Measurements from ENCODE around the gene GALNT9.
"Not testable (repeated sequence)": the region's sequence is repeated elsewhere in the genome, so short reads cannot be mapped to it uniquely, and the experiment has no call there.

The GALNT9 gene

GRCh38 chr12:132329036-132329719 is at the start of gene GALNT9:
TSS of gene GALNT9 (minus strand) at chr12:132329589. CDS start at chr12:132329203, 386 bp downstream.
- no peak for DNase-seq (ENCODE audit: low spot score)

GRCh38 chr12:132379057-132379456 is 49.7 kb upstream of the GALNT9 start:
- DNase-seq (ENCODE audit: low spot score): not testable (repeated sequence)

- no peak for DNase-seq (ENCODE audit: low spot score)
These were observed 47.8 kb upstream of the GALNT9 start for GRCh38 chr12:132377147-132377546.

- no peak for DNase-seq (ENCODE audit: low spot score)
These were observed 47.1 kb upstream of the GALNT9 start for GRCh38 chr12:132376464-132376830.

- no peak for DNase-seq (ENCODE audit: low spot score)
These were observed 46.5 kb upstream of the GALNT9 start for GRCh38 chr12:132375747-132376463.

GRCh38 chr12:132374612-132375445 is 45.4 kb upstream of the GALNT9 start:
- DNase-seq (ENCODE audit: low spot score): no peak

GRCh38 chr12:132373901-132374611 is 44.7 kb upstream of the GALNT9 start:
- no peak for DNase-seq (ENCODE audit: low spot score)

GRCh38 chr12:132367852-132368251 is 38.5 kb upstream of the GALNT9 start:
- no peak for DNase-seq (ENCODE audit: low spot score)

GRCh38 chr12:132367071-132367851 is 37.9 kb upstream of the GALNT9 start:
- DNase-seq (ENCODE audit: low spot score): no peak

GRCh38 chr12:132366341-132366861 is 37.0 kb upstream of the GALNT9 start:
- no peak for DNase-seq (ENCODE audit: low spot score)

GRCh38 chr12:132365226-132365625 is 35.8 kb upstream of the GALNT9 start:
- no peak for DNase-seq (ENCODE audit: low spot score)

- DNase-seq (ENCODE audit: low spot score): no peak
These were observed 35.0 kb upstream of the GALNT9 start for GRCh38 chr12:132364348-132364902.

GRCh38 chr12:132363661-132364347 is 34.4 kb upstream of the GALNT9 start:
- no peak for DNase-seq (ENCODE audit: low spot score)

GRCh38 chr12:132362996-132363660 is 33.7 kb upstream of the GALNT9 start:
- no peak for DNase-seq (ENCODE audit: low spot score)

GRCh38 chr12:132360906-132361777 is 31.8 kb upstream of the GALNT9 start:
- no peak for DNase-seq (ENCODE audit: low spot score)

- DNase-seq (ENCODE audit: low spot score): no peak
These were observed 31.0 kb upstream of the GALNT9 start for GRCh38 chr12:132360410-132360809.

GRCh38 chr12:132359971-132360370 is 30.6 kb upstream of the GALNT9 start:
- no peak for DNase-seq (ENCODE audit: low spot score)

GRCh38 chr12:132359551-132359950 is 30.2 kb upstream of the GALNT9 start:
- no peak for DNase-seq (ENCODE audit: low spot score)

Measured in HuH-7 (cell line).